ENCODE data around the gene LRIT2.

LRIT2 gene

GRCh38 chr10:84214612-84215235 is 10.6 kb downstream of the LRIT2 start:
- Histone ChIP-seq H3K36me3 (ENCODE audit: control insufficient read depth, insufficient read depth, low read length) (no peaks in the 10 kb centered on the region), H3K4me3 (ENCODE audit: low read depth, low read length) (peak overlapping the region; percentile 18), H3K4me1 (ENCODE audit: control insufficient read depth, insufficient read depth, low read length) (no peaks in the 10 kb centered on the region), H3K9ac (ENCODE audit: low read depth, low read length) (no peak overlapping the region), H3K9me3 (ENCODE audit: control insufficient read depth, insufficient read depth, low read length) (no peaks in the 10 kb centered on the region), H3K27me3 (ENCODE audit: control insufficient read depth, insufficient read depth, low read length) (peaks cover 2% of the 10 kb centered on the region)

- peak overlapping the region; percentile 18 for H3K4me3 ChIP-seq (ENCODE audit: low read depth, low read length)
- no peaks in the 10 kb centered on the region for H3K4me1 ChIP-seq (ENCODE audit: control insufficient read depth, insufficient read depth, low read length)
- H3K27me3 ChIP-seq (ENCODE audit: control insufficient read depth, insufficient read depth, low read length): peaks cover 2% of the 10 kb centered on the region
- no peak overlapping the region for H3K9ac ChIP-seq (ENCODE audit: low read depth, low read length)
- H3K9me3 ChIP-seq (ENCODE audit: control insufficient read depth, insufficient read depth, low read length): no peaks in the 10 kb centered on the region
- H3K36me3 ChIP-seq (ENCODE audit: control insufficient read depth, insufficient read depth, low read length): no peaks in the 10 kb centered on the region
Observed at GRCh38 chr10:84214046-84214572, 11.2 kb downstream of the LRIT2 start.

DNA sequence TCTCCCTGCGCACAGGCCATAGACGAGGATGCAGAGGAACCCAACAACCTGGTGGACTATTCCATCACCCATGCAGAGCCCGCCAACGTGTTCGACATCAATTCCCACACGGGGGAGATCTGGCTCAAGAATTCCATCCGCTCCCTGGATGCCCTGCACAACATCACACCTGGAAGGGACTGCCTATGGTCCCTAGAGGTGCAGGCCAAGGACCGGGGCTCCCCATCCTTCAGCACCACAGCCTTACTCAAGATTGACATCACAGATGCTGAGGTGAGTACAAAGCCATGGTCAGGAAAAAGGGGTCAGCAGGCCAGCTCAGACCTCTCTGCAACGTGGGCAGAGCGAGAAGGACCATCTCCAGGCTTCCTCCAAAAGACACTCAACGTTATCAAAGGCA is 12.3 kb downstream of the LRIT2 start:
- Histone ChIP-seq H3K9me3 (ENCODE audit: control insufficient read depth, insufficient read depth, low read length) (no peaks in the 10 kb centered on the region), H3K27me3 (ENCODE audit: control insufficient read depth, insufficient read depth, low read length) (peaks cover 2% of the 10 kb centered on the region)

GRCh38 chr10:84212014-84212413 is 13.3 kb downstream of the LRIT2 start:
- Histone ChIP-seq H3K36me3 (ENCODE audit: control insufficient read depth, insufficient read depth, low read length) (no peaks in the 10 kb centered on the region), H3K27me3 (ENCODE audit: control insufficient read depth, insufficient read depth, low read length) (peaks cover 2% of the 10 kb centered on the region), H3K4me3 (ENCODE audit: low read depth, low read length) (no peak overlapping the region), H3K4me1 (ENCODE audit: control insufficient read depth, insufficient read depth, low read length) (no peaks in the 10 kb centered on the region), H3K9me3 (ENCODE audit: control insufficient read depth, insufficient read depth, low read length) (no peaks in the 10 kb centered on the region), H3K9ac (ENCODE audit: low read depth, low read length) (no peak overlapping the region)

More for the DNA sequence above, 12.3 kb downstream of the LRIT2 start:
- no peaks in the 10 kb centered on the region for H3K36me3 ChIP-seq (ENCODE audit: control insufficient read depth, insufficient read depth, low read length)
- H3K4me3 ChIP-seq (ENCODE audit: low read depth, low read length): no peak overlapping the region
- H3K9ac ChIP-seq (ENCODE audit: low read depth, low read length): no peak overlapping the region
- no peaks in the 10 kb centered on the region for H3K4me1 ChIP-seq (ENCODE audit: control insufficient read depth, insufficient read depth, low read length)

- Histone ChIP-seq H3K4me3 (ENCODE audit: low read depth, low read length) (no peak overlapping the region), H3K9ac (ENCODE audit: low read depth, low read length) (no peak overlapping the region), H3K9me3 (ENCODE audit: control insufficient read depth, insufficient read depth, low read length) (no peaks in the 10 kb centered on the region), H3K36me3 (ENCODE audit: control insufficient read depth, insufficient read depth, low read length) (no peaks in the 10 kb centered on the region), H3K4me1 (ENCODE audit: control insufficient read depth, insufficient read depth, low read length) (no peaks in the 10 kb centered on the region), H3K27me3 (ENCODE audit: control insufficient read depth, insufficient read depth, low read length) (peaks cover 2% of the 10 kb centered on the region)
Observed at GRCh38 chr10:84211566-84211965, 13.8 kb downstream of the LRIT2 start.

- Histone ChIP-seq H3K27me3 (ENCODE audit: control insufficient read depth, insufficient read depth, low read length) (no peaks in the 10 kb centered on the region), H3K4me1 (ENCODE audit: control insufficient read depth, insufficient read depth, low read length) (no peaks in the 10 kb centered on the region), H3K4me3 (ENCODE audit: low read depth, low read length) (no peak overlapping the region), H3K36me3 (ENCODE audit: control insufficient read depth, insufficient read depth, low read length) (no peaks in the 10 kb centered on the region), H3K9ac (ENCODE audit: low read depth, low read length) (no peak overlapping the region), H3K9me3 (ENCODE audit: control insufficient read depth, insufficient read depth, low read length) (no peaks in the 10 kb centered on the region)
Observed at GRCh38 chr10:84208023-84208422, 17.3 kb downstream of the LRIT2 start.

DNA sequence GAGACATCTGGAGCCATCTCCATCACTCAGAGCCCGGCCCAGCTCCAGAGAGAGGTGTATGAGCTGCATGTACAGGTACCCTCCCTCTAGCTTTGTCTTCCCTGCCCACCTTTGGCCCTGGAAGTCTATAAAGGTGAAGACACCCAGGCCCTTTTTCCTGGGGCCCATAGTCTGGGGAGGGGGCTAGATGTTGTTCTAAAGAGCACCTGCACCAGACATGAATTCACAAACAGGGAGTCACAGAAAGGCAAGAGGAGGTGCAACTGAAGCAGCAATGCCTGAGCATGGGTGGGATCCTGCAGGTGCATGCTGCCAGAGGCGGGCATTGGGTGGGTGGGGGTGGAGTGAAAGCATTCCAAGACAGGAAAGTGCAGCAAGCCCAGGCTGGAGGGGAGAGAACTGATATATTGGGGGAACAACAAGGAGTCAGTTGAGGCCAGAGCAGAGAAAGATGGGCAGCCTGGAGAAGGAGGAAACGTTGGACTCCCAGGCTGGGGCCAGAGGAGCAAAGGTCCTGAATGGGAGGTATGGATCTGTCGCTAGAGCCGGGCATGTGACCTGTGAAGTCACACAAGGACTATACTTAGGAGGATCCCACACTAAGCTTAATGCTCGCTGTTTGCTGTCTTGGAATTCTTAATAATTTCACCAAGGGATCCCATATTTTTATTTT is 19.4 kb downstream of the LRIT2 start:
- no peaks in the 10 kb centered on the region for H3K9me3 ChIP-seq (ENCODE audit: control insufficient read depth, insufficient read depth, low read length)
- H3K27me3 ChIP-seq (ENCODE audit: control insufficient read depth, insufficient read depth, low read length): no peaks in the 10 kb centered on the region
- no peak overlapping the region for H3K4me3 ChIP-seq (ENCODE audit: low read depth, low read length)
- H3K4me1 ChIP-seq (ENCODE audit: control insufficient read depth, insufficient read depth, low read length): no peaks in the 10 kb centered on the region
- no peaks in the 10 kb centered on the region for H3K36me3 ChIP-seq (ENCODE audit: control insufficient read depth, insufficient read depth, low read length)
- no peak overlapping the region for H3K9ac ChIP-seq (ENCODE audit: low read depth, low read length)

GRCh38 chr10:84205049-84205852 is 20.1 kb downstream of the LRIT2 start:
- Histone ChIP-seq H3K9me3 (ENCODE audit: control insufficient read depth, insufficient read depth, low read length) (no peaks in the 10 kb centered on the region), H3K9ac (ENCODE audit: low read depth, low read length) (no peak overlapping the region), H3K27me3 (ENCODE audit: control insufficient read depth, insufficient read depth, low read length) (no peaks in the 10 kb centered on the region), H3K4me1 (ENCODE audit: control insufficient read depth, insufficient read depth, low read length) (no peaks in the 10 kb centered on the region), H3K36me3 (ENCODE audit: control insufficient read depth, insufficient read depth, low read length) (no peaks in the 10 kb centered on the region), H3K4me3 (ENCODE audit: low read depth, low read length) (no peak overlapping the region)

GRCh38 chr10:84204610-84205009 is 20.7 kb downstream of the LRIT2 start:
- Histone ChIP-seq H3K9me3 (ENCODE audit: control insufficient read depth, insufficient read depth, low read length) (no peaks in the 10 kb centered on the region), H3K4me1 (ENCODE audit: control insufficient read depth, insufficient read depth, low read length) (no peaks in the 10 kb centered on the region), H3K4me3 (ENCODE audit: low read depth, low read length) (no peak overlapping the region), H3K36me3 (ENCODE audit: control insufficient read depth, insufficient read depth, low read length) (no peaks in the 10 kb centered on the region), H3K9ac (ENCODE audit: low read depth, low read length) (no peak overlapping the region), H3K27me3 (ENCODE audit: control insufficient read depth, insufficient read depth, low read length) (no peaks in the 10 kb centered on the region)

- Histone ChIP-seq H3K4me3 (ENCODE audit: low read depth, low read length) (no peak overlapping the region), H3K27me3 (ENCODE audit: control insufficient read depth, insufficient read depth, low read length) (no peaks in the 10 kb centered on the region), H3K36me3 (ENCODE audit: control insufficient read depth, insufficient read depth, low read length) (no peaks in the 10 kb centered on the region), H3K4me1 (ENCODE audit: control insufficient read depth, insufficient read depth, low read length) (no peaks in the 10 kb centered on the region), H3K9ac (ENCODE audit: low read depth, low read length) (no peak overlapping the region), H3K9me3 (ENCODE audit: control insufficient read depth, insufficient read depth, low read length) (no peaks in the 10 kb centered on the region)
Observed at GRCh38 chr10:84204122-84204521, 21.2 kb downstream of the LRIT2 start.

GRCh38 chr10:84202349-84202748 is 23.0 kb downstream of the LRIT2 start:
- Histone ChIP-seq H3K9me3 (ENCODE audit: control insufficient read depth, insufficient read depth, low read length) (no peaks in the 10 kb centered on the region), H3K4me3 (ENCODE audit: low read depth, low read length) (no peak overlapping the region), H3K4me1 (ENCODE audit: control insufficient read depth, insufficient read depth, low read length) (no peaks in the 10 kb centered on the region), H3K27me3 (ENCODE audit: control insufficient read depth, insufficient read depth, low read length) (peaks cover 8% of the 10 kb centered on the region), H3K36me3 (ENCODE audit: control insufficient read depth, insufficient read depth, low read length) (no peaks in the 10 kb centered on the region), H3K9ac (ENCODE audit: low read depth, low read length) (no peak overlapping the region)
